Activated T-cell treated with anti-CD3 and anti-CD28 coated beads, Interleukin-2, amount 50 U/mL, for 1 hour (primary cell): ENCODE data around the gene ZFPM1.
"Not testable (repeated sequence)": the region's sequence is repeated elsewhere in the genome, so short reads cannot be mapped to it uniquely, and the experiment has no call there.

ENCODE experiments used
- DNase-seq: peaks from one replicate; pipeline ENCODE4 v3.0.0-alpha.2; 2020

ZFPM1 gene

GRCh38 chr16:88453217-88453531 lies at the start of gene ZFPM1:
ZFPM1 (plus strand) TSS chr16:88453280; CDS start chr16:88453639, 359 bp downstream.
- no peak for DNase-seq

DNA sequence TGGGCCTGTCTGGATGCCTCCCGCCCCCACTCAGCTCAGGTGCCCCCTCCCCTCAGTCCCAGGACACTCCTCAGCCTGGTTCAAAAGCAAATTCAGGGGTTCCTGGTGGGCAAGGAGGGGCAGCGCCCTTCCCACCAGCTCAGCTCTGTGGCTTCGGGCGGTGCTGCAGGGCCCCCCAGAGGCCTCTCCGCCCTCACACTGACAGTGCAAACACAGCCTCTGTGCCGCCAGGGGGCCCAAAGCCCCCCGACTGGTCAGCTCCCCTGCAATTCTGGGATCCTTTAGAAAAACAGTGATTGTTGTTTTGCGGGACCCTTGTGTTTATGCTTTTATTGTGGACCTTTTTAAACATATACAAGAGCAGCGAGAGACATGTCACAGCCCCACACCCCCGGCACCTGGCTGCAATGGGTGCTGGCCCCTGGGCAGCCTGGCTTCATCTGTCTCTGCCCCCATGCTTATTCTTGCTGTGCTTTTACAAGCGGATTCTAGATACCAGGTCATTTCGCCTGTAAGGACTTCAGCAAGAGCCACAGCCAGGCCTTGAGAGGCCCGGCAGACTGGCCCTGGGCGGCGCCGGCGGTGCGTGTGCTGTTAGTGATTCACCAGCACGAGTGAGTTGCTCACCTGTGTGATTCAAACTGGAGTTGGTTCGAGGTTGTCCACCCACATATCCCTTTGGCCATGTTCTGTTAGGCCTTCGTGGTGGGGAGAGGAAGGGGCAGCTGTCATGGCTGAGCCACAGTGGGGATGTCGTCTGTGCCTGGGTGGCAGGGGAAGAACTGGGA lies 49.1 kb upstream of the ZFPM1 start:
- no peak for DNase-seq

DNA sequence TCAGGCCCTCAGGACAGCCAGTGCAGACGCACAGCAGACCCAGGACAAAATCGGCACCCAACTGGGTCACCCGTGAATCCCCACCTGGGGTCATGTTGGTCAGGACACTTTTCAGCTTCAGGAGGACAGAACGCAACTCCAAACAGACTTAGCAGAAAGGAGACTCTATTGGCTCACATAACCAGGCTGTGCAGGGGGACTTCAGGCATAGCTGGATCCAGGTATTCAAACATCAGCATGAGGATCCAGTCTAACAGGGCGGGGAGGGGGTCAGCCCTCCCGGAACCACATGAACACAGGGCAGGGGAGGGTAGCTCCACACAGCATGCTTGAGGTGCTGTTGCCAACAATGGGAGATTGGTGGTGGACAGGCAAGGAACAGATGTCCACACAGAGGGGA lies 48.3 kb upstream of the ZFPM1 start:
- DNase-seq: no peak

DNA sequence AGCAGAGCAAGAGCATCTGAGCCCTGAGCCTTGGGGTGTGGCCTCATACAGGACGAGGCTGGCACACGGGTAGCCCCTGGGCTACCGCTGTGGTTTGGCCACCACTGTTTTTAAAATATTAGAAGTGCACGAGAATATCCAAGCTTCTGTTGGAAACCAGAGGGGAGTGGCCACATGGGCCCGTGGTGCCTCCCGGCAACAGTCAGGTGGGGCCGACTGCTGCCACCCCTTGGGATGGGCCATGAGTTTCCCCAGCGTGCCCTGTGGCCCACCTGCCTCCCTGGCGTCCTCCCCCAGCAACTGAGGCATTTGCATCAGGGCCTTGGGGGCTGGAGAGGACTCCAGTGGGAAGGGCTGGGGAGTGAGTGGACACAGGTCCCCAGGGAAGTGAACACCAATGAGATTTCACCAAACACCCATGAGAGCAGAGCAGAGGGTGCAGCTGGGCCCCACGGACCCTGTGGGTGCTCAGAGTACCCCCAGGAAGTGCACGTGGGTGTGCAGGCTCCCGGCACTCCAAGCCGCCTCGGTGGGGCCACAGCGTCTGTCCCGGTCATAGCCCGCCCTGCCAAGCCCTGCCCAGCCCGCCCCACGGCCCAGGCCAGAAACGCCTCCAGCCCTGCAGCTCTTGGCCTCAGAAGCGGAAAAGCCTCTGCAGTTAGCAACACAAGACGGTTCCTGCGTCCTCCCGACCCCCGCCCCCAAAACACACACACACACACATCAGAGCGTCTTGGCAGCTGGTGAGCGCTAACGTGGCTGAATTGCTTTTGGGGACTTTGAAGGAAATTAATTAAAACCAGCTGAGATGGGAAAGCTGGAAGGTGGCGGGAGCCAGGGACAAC lies 47.6 kb upstream of the ZFPM1 start:
- DNase-seq: no peak

GRCh38 chr16:88406096-88407041 lies 46.7 kb upstream of the ZFPM1 start:
- DNase-seq: no peak

GRCh38 chr16:88407042-88407420 lies 46.0 kb upstream of the ZFPM1 start:
- DNase-seq: no peak

GRCh38 chr16:88407807-88408206 lies 45.3 kb upstream of the ZFPM1 start:
- DNase-seq: no peak

DNA sequence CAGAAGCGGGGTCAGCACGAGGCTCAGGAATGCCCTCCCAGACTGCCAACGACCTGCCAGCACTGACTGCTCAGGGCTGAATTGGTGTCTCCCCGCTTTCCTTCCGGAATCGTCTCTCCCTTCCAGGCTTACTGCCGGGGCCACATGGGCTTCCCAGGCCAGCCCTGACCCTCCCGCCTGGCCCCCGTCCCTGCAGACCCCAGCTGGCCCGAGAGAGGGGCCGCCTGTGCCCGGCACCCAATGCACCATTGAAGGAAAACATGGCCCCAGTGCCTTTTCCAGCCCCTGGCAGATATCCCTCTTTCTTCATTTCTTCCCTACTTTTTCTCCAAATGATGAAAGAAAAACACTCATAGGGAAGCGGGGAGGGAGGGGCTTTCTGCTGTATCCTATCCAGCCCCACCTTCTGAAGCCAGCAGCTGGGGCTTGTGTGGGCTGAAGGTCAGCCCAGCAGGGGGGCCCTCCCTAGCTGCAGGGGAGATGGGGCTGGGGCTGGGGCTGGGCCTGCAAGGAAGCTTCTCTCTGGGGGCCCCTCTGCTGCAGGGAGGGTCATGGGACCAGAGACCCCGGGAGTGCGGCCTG lies 44.4 kb upstream of the ZFPM1 start:
- no peak for DNase-seq

- no peak for DNase-seq
These were observed 43.6 kb upstream of the ZFPM1 start for GRCh38 chr16:88409296-88410065.

GRCh38 chr16:88410297-88410968 lies 42.6 kb upstream of the ZFPM1 start:
- not testable (repeated sequence) for DNase-seq

GRCh38 chr16:88411951-88412576 lies 41.0 kb upstream of the ZFPM1 start:
- no peak for DNase-seq

GRCh38 chr16:88412766-88413165 lies 40.3 kb upstream of the ZFPM1 start:
- DNase-seq: no peak

DNA sequence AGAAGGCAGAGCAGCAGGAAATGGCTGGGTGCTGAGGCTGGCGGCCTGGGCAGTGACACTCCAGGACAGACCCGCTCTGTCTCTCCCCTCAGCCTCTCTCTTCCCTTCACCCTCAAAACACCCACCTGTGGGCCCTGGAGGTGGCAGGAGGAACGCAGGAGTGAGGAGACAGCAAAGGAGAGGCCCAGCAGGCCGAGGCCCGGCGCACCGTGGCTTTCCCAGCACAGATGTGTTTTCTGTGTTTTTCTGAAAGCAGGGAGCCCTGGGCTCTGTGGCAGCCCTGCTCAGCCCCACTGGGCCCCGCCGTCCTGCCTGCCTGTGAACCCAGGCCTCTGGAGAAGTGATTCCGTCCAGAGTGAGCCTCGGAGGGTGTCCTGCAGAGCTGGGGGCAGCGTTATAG lies 39.8 kb upstream of the ZFPM1 start:
- no peak for DNase-seq

- DNase-seq: no peak
These were observed 39.4 kb upstream of the ZFPM1 start for GRCh38 chr16:88413631-88414030.

DNA sequence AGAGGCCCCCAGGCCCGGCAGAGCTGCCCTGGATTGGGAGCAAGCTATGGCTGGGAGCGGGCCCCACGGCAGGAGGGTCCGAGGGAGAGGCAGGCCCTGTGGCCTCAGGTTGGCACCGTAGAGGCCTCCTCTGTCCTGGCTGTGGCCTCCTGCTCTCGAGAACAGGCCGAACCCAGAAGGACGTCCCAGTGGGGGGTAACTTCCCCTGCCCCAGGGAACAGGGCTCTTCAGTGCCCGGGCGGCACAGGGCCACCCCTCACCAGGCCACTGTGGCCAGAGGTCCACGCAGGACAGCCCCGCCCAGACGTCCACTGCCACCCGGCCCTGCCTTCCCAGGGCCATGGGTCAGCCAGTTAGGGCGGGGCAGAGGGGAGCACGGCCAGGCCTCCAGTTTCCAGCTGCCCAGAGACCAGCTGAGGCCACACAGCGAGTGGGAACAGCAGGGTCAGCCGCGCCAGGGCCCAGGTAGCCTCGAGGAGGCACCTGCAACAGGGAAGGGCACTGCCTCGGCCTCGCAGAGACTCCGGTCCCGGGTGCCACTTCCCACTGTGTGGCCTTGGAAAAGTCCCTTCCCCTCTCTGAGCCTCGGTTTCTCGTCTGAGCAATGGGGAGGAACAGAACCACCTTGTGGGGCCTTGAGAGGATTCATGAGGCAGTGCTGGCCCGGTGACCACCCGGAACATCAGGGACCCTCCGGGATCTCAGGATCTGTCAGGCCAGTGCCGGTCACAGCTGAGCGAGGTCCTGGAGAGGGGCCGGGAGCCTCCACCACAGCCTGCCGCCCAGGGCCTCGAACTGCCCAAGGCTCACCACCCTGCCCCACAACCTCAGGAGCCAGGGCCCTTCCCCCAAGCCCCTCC lies 38.3 kb upstream of the ZFPM1 start:
- DNase-seq: no peak

DNA sequence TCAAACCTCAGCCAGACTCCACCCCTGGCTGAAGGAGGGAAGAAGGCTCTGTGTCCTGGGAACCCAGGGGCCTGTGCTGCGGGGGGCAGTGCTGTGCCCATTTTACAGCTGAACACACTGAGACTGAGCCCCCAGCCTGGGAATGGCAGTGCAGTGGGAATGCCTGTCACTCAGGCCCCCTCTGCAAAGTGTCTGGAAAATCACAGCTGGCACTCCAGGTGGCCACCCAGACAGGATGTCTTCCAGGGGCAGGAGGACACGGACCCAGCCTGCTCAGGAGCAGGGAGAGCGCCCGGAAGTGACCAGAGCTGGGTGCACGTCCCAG lies 37.7 kb upstream of the ZFPM1 start:
- no peak for DNase-seq

DNA sequence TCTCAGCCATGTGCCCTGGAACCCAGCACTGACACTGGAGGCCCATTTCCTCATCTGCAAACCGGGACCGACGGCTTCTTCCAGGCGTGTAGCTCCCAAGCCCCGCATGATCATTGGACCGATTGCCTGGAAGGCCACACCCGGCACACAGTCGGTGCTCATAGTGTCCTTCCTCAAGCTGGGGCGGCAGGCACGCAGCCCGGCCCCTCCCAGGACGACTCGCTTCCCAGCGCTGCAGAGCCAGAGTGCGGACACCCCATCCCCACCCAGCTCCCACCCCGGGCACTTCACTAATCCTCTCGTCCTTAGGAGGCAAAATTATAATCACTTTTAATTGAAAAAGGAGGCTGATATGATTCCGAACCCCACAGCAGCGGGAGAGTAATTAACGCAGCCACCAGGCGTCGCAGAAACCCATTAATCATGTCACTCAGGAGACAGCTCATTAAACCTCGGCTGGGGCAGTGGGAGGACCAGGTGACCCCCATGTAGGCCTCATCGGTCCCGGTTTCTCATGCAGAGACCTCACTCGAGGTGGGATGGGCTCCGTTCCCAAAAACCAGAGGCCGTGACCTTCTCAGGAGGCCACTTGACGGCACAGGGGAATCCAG lies 37.3 kb upstream of the ZFPM1 start:
- no peak for DNase-seq

DNA sequence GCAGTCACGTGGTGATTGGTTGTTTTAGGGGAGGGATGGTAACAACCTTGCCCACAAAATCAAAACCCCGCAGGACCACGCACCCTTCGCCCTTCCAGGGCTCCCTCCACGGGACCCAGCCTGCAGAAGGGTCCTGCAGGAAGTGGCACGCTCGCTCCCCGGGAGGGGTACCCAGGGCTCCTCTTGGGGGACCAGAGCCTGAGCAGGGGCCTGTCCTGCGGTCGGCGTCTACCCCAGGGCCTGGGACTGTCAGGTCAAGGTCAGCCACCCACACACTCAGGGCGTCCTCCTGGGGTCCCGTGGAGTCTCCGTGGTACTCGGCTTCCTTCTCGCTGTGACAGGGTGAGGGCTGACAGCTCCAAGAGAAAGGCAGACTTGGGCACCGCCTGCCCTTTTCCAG lies 36.4 kb upstream of the ZFPM1 start:
- DNase-seq: no peak

DNA sequence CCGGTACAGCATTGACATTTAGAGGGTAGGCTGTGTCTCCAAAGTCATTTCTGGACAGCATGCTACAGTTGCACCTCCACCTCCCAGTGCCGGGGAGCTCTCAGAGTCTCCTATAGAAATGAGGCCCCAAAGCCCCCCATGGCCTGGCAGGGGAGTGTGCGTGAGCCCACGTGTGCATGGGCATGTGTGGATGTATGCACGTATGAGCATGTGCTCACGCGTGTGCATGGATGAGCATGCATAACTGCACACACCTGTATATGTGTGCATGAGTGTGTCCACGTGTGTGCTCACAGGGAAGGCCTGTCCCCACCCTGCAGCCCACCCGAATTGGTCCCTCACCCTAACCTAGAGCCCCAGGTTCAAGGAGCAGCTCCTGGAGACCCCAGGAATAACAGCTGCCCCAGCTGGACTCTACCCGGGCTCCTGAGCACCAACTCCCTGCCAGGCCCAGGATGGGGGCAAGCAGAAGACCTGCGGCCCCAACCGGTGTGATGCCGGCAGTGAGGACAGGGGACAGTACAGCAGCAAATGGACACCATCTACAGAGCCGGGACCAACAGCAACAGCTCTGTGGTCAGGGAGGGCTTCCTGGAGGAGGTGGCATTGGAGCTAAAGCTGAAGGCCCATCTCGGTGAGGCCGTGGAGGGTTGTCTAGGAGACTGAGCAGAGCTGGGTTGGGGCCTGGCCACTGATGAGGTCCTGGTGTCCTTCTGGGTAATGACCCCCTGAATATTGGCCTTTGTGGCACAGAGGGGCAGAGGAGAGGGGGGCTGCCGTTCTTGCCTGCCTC lies 35.2 kb upstream of the ZFPM1 start:
- no peak for DNase-seq
